NCI-H1105 treated with DMSO at 0.1 percent for 48 hours (cell line): ENCODE results near the gene ZMIZ1.
A peak's percentile ranks its signal among the peaks of the same experiment; 100 is the strongest.

Source experiments
- DNase-seq: peaks from one replicate; lab custom pipeline; 2025; lab: John Stamatoyannopoulos, UW

ZMIZ1 gene

DNA sequence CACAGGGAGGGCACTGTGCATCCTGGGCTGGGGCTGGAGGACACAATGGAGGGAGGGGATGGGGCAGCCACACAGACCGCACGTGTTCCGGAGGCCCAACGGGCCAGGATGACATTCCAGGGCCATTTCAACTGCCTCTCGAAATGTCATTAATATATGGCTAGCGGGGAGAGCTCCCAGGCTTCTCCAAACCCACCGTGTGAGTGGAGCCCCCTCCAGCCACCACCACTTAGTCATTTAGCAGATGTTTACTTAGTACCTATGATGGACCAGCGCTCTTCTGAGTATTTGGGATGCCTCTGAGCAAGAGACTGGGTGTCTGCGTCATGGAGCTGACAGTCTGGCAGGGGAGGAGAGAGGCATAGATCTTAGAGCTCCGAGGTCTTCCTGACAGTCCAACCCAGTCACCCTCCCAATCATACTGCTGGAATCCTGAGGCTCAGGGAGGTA lies 107.3 kb downstream of the ZMIZ1 start:
- DNase-seq = no peak

GRCh38 chr10:79176949-79177602 lies 108.3 kb downstream of the ZMIZ1 start:
- no peak for DNase-seq

GRCh38 chr10:79178070-79178576 lies 109.4 kb downstream of the ZMIZ1 start:
- DNase-seq = no peak

DNA sequence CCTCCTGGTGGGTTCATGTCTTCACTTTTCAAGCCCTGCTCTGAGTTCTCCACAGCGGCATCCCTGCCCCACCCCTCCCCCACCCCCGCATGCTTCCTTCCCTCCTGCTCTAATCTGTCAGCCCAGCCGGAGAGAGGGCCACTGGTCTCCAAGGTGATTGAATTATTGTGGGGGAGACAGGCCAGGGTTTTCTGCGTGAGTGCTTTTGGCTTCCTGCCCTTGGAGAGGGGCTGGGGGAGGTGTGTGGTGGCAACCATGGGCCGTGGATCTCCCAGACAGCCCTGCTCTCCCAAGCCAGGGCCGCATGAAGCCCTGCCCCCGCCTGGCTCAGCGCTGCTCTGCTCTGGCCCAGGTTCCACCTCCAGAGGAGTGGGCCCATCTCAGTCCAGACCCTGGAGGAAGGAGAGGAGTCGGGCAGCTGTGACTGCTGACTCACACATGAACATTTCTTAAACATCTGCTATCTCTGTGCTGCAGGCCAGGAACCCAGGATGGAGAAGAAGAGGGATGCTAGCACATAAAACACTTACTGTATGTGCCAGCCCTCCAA lies 109.9 kb downstream of the ZMIZ1 start:
- peak; percentile 56 for DNase-seq

DNA sequence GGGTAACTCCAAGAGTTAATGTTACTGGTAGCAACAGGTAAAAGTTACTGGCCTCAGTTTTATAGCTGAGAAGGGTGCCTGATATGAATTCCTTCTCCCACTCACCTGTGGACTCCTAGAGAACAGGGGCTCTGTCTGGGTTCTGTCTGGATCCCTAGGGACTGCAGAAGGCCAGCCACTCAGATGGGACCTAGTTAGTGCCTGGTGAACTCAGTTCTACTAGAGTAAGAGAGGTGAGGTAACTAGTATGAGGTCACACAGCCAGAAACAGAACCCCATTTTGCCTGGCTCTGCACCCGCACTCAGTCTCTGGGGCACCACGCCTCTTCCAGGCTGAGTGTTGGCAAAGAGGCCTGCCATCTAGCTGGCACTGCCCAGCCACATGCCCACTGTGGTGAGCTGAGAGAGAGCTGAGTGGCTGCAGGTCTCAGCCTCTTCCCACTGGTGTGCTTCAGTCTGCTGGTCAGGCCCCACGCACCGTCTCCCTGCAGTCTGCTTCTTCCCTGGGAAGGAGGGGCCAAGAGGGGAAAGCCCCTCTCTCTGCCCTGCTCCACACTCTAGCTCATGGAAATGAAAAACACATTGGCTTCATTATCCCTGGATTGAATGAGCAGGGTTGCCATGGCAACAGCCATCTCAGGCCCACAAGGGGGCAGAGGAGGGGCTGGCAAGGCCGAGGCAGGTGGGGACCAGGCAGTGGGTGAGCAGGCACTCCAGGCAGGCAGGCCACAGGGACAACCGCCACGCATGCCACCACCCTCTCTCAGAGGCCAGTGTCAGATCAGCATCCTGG lies 110.6 kb downstream of the ZMIZ1 start:
- DNase-seq = peak; percentile 70

DNA sequence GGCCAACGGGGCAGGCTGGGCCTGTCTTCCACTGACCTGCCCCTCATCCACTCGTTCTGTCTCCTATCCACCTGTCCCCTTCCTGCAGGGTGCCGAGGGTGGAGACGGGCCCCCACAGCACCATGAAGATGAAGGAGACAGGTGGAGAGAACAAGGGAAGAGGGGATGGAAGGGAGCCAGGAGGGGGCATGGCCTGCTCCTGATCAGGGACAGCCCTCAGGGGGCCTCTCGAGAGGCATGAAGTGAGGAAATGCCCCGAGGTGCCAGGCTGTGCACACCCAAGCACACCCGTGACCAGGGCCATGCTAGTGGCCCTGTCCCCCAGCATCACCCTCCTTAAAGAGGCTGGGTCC lies 111.2 kb downstream of the ZMIZ1 start:
- no peak for DNase-seq

GRCh38 chr10:79180414-79181221 lies 111.9 kb downstream of the ZMIZ1 start:
- DNase-seq = no peak

DNA sequence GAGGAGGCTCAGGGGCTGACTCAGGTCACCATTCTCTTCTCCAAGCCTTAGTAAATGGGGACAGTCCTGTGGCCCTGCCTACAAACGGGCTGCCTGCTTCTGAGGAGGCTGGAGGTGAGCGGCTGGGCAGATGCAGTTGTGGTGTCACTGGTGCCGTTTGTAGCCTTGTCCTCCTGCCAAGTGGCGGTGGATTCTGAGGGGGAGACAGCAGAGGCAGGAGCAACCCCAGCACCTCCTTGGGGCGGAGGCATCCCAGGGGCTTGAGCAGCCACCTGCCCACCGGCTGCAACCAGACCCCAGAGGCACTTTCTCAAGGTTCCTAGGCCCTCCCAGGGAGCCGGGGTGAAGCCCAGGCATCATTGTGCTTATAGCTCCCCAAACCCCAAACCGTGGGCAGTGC lies 112.5 kb downstream of the ZMIZ1 start:
- DNase-seq = no peak

- no peak for DNase-seq
These were observed 113.1 kb downstream of the ZMIZ1 start for GRCh38 chr10:79181698-79182521.

- DNase-seq = no peak
These were observed 114.2 kb downstream of the ZMIZ1 start for GRCh38 chr10:79182781-79183467.

- no peak for DNase-seq
These were observed 114.7 kb downstream of the ZMIZ1 start for GRCh38 chr10:79183468-79183865.

- DNase-seq = no peak
These were observed 115.4 kb downstream of the ZMIZ1 start for GRCh38 chr10:79184145-79184625.

DNA sequence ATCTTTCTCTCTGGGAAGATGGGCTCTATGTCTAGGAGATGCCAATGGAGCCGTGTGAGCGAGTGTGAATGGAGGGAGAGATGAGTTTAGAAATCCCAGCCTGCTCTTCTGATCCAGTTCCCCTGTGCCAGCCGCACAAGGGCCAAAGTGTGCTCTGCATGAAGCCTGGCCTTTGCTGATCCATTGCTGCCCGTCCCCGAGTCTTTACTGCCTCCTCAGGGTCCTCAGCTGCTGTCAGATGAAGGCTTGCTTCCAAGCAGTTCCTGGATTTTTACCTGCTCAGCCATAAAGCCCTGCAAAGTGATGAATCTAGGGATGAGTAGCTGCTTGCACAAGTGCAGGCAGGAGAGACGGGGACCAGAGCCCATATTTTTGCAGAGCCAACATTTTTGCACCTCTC lies 115.9 kb downstream of the ZMIZ1 start:
- no peak for DNase-seq

DNA sequence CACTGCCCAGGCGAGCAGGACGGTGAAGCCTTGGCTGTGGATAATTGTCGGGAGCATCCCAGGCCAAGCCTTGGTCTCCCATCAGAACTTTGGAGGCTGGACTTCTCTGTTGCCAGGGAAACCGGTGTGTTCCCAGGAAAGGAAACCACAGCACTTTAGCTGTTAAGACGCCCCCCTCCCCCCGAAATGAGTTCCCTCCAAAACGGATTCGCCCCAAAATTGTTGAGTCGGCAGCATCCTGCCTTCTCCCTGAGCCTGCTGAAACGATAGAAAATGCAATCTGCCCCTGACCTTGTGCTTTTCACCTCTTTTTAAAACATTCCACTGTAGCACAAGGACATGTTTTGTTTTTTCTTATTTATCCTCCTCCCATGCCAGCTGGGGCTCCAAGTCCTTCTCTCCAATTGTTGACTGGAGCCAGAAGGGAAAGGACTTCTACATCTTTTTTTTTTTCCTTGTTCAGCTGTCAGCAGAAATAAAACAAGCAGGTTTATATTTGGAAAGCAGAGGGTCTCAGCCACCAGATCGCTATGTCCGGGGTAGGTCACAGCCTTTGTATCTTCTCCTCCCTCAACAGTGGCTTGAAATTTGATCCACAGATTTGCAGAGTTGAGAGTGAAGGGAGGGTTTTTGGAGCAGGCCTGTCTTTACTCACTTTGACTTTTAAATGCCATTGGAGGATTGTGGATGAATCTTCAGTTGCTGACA lies 116.5 kb downstream of the ZMIZ1 start:
- no peak for DNase-seq

- no peak for DNase-seq
These were observed 117.1 kb downstream of the ZMIZ1 start for GRCh38 chr10:79185796-79186374.

- DNase-seq = no peak
These were observed 117.8 kb downstream of the ZMIZ1 start for GRCh38 chr10:79186486-79187120.

DNA sequence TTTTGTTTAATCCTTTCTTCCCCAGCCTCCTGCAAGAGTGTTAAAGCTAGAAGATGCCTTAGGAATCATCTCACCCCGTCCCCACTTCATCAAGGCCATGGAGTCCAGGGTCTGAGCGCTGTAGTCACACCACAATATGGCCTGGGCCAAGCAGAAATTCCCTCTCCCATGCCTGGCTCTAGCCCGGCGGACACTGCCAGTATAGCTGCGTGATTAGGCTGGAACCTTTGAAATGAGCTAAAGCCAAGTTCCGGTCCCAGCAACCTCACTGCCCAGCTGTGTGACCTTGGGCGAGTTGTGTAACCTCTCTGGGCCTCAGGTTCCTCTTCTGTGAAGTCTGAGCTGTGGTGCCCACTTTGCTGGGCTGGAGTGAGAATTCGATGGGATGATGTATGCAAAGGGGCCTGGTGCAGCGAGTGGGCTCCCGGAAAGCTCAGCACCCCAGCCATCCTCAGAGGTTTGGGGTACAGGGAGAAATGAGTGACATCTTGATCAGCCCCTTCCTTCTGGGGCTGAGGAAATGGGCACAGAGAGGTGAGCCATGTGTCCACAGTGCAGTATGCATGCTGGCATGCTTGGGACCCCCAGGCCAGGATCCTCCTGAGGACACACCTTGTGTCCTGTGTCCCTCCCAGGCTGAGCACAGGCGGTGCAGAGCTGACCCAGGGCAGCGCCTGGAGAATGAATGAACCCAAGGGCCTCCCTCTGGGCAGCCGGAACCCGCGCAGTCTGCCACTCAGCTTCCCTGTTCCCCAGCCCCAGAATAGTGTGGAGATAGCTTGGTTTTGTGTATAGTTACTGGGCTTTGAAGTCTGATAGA lies 118.6 kb downstream of the ZMIZ1 start:
- DNase-seq = no peak
